Measurements from ENCODE around the gene EHBP1.

Gene EHBP1

DNA sequence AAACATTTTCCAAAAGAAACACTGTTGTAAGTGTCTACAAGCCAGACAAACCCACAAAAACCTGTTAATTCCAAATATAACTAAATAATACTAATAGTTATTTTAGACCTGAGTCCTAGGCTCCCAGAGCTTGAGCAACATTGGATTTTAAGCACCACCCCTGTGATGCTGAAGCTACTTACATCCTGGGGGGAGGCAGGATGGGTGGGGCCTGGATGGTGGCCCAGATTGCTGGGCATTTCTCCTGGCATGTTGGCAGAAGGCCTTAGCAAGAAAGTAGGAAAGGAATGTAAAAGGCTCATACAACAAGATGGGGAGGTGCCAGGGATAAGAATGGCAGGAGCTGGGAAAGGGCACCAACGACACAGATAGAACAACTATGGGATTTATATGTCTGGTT is 294.4 kb downstream of the EHBP1 start:
- FAIRE-seq: no peak
- TF ChIP-seq, protein P1, sequence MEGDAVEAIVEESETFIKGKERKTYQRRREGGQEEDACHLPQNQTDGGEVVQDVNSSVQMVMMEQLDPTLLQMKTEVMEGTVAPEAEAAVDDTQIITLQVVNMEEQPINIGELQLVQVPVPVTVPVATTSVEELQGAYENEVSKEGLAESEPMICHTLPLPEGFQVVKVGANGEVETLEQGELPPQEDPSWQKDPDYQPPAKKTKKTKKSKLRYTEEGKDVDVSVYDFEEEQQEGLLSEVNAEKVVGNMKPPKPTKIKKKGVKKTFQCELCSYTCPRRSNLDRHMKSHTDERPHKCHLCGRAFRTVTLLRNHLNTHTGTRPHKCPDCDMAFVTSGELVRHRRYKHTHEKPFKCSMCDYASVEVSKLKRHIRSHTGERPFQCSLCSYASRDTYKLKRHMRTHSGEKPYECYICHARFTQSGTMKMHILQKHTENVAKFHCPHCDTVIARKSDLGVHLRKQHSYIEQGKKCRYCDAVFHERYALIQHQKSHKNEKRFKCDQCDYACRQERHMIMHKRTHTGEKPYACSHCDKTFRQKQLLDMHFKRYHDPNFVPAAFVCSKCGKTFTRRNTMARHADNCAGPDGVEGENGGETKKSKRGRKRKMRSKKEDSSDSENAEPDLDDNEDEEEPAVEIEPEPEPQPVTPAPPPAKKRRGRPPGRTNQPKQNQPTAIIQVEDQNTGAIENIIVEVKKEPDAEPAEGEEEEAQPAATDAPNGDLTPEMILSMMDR (IDR thresholded peaks at IDR 0.05; ENCODE audit: insufficient read depth, missing control alignments): no peak

DNA sequence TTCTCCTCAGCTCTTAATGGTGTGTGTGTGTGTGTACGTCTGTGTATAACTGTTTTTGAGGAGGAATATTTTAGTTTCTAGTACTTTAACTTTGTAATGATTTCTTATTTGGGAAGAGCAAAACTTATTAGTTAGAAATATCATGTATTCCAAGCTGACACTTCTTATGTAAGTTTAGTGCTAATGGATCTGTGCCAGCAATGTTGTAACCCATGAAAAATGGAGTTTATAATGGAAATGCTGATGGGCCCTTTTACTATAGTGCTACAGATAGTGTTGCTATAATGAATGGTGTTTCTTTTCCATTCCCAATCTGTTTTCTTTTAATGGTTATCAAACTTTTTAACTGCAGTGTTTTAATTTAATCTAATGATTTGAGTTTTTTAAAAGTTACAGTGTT is 295.3 kb downstream of the EHBP1 start:
- DNase-seq (ENCODE audit: insufficient read length, low spot score) (no peak), FAIRE-seq (no peak)
- TF ChIP-seq, protein P1 (IDR thresholded peaks at IDR 0.05; ENCODE audit: insufficient read depth, missing control alignments): no peak

More for the DNA sequence above, 294.4 kb downstream of the EHBP1 start:
- no peak for DNase-seq (ENCODE audit: insufficient read length, low spot score)

DNA sequence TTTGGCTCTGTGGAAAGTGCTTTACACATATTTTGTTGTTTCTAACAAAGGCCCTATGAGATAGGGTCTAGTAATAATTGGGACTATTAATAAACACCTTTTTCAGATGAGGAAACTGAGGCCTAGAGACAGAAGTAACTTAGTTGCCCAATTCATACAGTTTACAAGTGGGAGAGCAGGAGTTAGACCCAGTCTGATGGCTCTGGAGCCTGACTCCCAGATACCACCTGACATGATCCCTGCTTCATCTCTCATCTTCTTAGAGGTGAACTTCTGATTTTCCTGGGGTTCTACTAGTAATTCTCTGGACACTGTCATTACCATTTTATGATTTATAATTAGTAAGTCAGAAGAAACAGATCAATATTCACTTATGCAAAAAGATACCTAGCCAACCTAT is 296.1 kb downstream of the EHBP1 start:
- FAIRE-seq (no peak), DNase-seq (ENCODE audit: insufficient read length, low spot score) (no peak)
- TF ChIP-seq, protein P1 (IDR thresholded peaks at IDR 0.05; ENCODE audit: insufficient read depth, missing control alignments): no peak

DNA sequence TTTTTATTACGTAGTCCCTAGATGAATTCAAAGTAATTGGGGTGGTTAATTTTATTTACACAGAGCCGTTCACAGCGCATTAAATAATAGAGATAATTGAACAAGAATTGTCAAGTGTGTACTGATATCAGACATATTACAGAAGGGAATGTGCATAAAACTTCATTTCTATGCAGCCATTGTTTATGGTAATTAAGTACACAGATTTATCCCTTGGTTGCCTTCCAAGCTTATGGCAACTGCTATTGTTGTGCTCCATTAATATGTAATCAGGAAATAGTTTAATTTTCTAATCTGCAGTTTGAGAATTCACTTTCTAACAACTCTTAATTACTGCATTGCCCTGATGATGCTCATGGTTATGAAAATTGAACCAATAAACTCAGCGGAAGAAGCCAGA is 297.8 kb downstream of the EHBP1 start:
- no peak for FAIRE-seq
- no peak for DNase-seq (ENCODE audit: insufficient read length, low spot score)
- TF ChIP-seq, protein P1 (IDR thresholded peaks at IDR 0.05; ENCODE audit: insufficient read depth, missing control alignments): no peak

DNA sequence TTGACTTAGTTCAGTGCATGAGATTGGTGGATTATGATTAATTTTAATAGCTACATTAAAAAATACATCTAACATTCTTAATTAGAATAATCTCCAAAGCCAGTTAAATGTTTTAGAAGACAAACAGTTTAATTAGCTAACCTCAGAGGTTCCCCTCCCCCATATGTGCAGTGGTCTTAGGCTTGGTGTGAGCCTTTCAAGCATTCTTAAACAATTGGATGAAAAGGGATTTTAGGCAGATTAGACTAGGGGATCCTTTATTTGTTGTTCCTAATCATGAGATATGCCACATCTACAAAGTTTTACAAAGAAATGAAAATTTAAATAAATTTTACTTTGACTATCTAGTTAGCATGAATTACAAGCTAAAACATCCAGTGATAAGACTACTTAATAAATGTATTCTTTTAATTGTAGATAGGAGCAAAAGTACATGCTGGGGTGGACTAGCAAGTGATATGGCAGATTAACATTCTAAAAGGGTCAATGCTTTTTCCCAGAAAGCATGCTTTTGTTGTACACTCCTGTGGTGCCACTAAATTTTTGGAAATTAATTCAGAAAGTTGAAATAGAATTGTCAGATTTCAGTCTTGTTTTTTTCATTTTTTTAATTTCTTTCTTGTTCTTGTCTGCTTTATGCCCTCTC is 302.4 kb downstream of the EHBP1 start:
- DNase-seq (ENCODE audit: insufficient read length, low spot score) (no peak), FAIRE-seq (no peak)
- TF ChIP-seq, protein P1 (IDR thresholded peaks at IDR 0.05; ENCODE audit: insufficient read depth, missing control alignments): no peak

DNA sequence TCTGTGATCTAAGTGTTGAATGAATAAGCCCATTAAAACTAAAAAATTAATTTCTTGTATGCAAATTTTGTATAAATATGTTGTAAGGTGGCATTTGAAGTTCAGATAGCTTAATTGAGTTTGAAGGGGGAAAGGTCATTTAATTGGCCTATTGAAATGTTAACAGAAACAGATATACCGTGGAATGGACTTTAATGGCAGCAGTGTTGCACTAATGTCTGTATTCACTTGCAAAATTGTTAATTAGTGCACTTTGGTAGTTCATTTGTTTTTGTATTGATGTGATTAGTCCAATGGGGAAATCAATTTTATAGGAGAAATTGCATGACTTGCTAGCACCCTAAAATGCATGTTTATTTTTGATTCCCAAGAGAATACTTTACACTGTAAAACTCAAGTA is 303.3 kb downstream of the EHBP1 start:
- TF ChIP-seq, protein P1 (IDR thresholded peaks at IDR 0.05; ENCODE audit: insufficient read depth, missing control alignments): no peak
- FAIRE-seq (no peak), DNase-seq (ENCODE audit: insufficient read length, low spot score) (no peak)

DNA sequence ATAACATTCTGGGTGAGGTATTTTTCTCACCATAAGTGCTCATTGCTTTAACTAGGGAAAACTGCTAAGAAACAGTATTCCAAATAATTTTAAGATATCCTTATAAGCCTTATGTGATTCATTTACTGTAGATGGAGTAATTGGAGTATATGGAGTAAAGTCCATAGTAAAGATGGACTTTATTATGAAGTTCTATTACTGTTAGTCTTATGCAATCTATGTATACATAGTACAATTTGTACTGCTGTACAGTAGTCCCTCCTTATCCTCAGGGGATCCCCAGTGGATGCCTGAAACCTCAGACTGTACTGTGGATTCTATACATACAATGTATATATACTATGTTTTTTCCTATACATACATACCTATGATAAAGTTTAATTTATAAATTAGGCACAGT is 304.0 kb downstream of the EHBP1 start:
- FAIRE-seq (no peak), DNase-seq (ENCODE audit: insufficient read length, low spot score) (no peak)
- TF ChIP-seq, protein P1 (IDR thresholded peaks at IDR 0.05; ENCODE audit: insufficient read depth, missing control alignments): no peak
